H1 (cell line): ENCODE results near the gene NME8. TPM values are rescaled to one million over a fixed set of nuclear protein-coding genes. Genes with fewer than 3 reads are reported as not detected.

Experiments
- CTCF ChIA-PET: fragments of 300-600 bp; sonication (Branson Sonifier 250); formaldehyde crosslinking; loops from one replicate; lab custom pipeline; 2021; ENCODE audit not compliant: partially characterized antibody; lab: Charles Lee
- POLR2A ChIA-PET: fragments of 300-600 bp; sonication (Branson Sonifier 250); formaldehyde crosslinking; loops from one replicate; lab custom pipeline; 2021; ENCODE audit warnings: inconsistent platforms; ENCODE audit not compliant: partially characterized antibody; lab: Charles Lee
- DNase-seq, 2 experiments: peaks; one replicate each; pipeline versions ENCODE4 v3.0.0 to v3.0.0-alpha.2; 2010 to 2022; ENCODE audit warnings: low spot score in 2 of 2, low read depth in 1 of 2, mixed read lengths in 1 of 2
- FAIRE-seq: peaks from 2 replicates; lab custom pipeline; 2011; peaks lifted over from hg19 to GRCh38; lab: Jason Lieb, UNC
- H2AFZ ChIP-seq: 2 replicates; pipeline ENCODE4 v1.8.1; 2012; ENCODE audit warnings: low read length, inconsistent platforms
- H2AK5ac ChIP-seq: 2 replicates; pipeline ENCODE4 v1.6.1; 2013; ENCODE audit warnings: low read depth, low read length
- H2BK120ac ChIP-seq: replicated peaks from 2 replicates; pipeline ENCODE3; 2013; ENCODE audit warnings: low read depth, low read length, inconsistent platforms
- H2BK12ac ChIP-seq: 2 replicates; pipeline ENCODE4 v1.6.1; 2013; ENCODE audit warnings: low read depth, low read length
- H2BK15ac ChIP-seq: 2 replicates; pipeline ENCODE4 v1.6.1; 2013; ENCODE audit warnings: low read length
- H2BK20ac ChIP-seq: 2 replicates; pipeline ENCODE4 v1.6.1; 2013; ENCODE audit warnings: low read length
- H2BK5ac ChIP-seq: 2 replicates; pipeline ENCODE4 v1.6.1; 2013; ENCODE audit warnings: low read depth, low read length
- H3K14ac ChIP-seq: 2 replicates; pipeline ENCODE4 v1.6.1; 2013; ENCODE audit warnings: inconsistent platforms; ENCODE audit not compliant: insufficient read length
- H3K18ac ChIP-seq: 2 replicates; pipeline ENCODE4 v1.6.1; 2013; ENCODE audit warnings: low read length; ENCODE audit errors: extremely low read depth
- H3K23ac ChIP-seq: 2 replicates; pipeline ENCODE4 v1.6.1; 2013; ENCODE audit warnings: inconsistent platforms; ENCODE audit not compliant: insufficient read length
- H3K23me2 ChIP-seq: 2 replicates; pipeline ENCODE4 v1.6.1; 2013; ENCODE audit warnings: low read depth, low read length
- H3K27ac ChIP-seq: 2 replicates; pipeline ENCODE4 v1.6.1; 2011; ENCODE audit warnings: low read depth, low read length, inconsistent platforms
- H3K27me3 ChIP-seq, 4 experiments: replicated peaks in 1 of 4; 1 replicate in 1 of 4; 2 replicates in 3 of 4; pipeline versions ENCODE4 v1.6.1 to v1.8.1; 2011 to 2013; ENCODE audit warnings: low read length in 3 of 4, mild to moderate bottlenecking in 3 of 4, inconsistent platforms in 2 of 4, mixed read lengths in 2 of 4, moderate library complexity in 1 of 4; ENCODE audit not compliant: control insufficient read depth in 3 of 4, insufficient read depth in 3 of 4; ENCODE audit errors: extremely low read depth in 1 of 4
- H3K36me3 ChIP-seq, 4 experiments: 2 replicates each; pipeline versions ENCODE4 v1.6.1 to v1.8.1; 2011 to 2013; ENCODE audit warnings: mild to moderate bottlenecking in 4 of 4, low read length in 3 of 4, moderate library complexity in 2 of 4, control low read depth in 1 of 4, inconsistent platforms in 1 of 4; ENCODE audit not compliant: insufficient read depth in 4 of 4, control insufficient read depth in 2 of 4
- H3K4ac ChIP-seq: replicated peaks from 2 replicates; pipeline ENCODE3; 2013; ENCODE audit warnings: low read length, low read depth, mixed read lengths, inconsistent platforms; ENCODE audit not compliant: insufficient read length
- H3K4me1 ChIP-seq, 4 experiments: replicated peaks in 1 of 4; 1 replicate in 1 of 4; 2 replicates in 3 of 4; pipeline versions ENCODE4 v1.6.1 to v1.8.1; 2011 to 2013; ENCODE audit warnings: low read length in 3 of 4, inconsistent platforms in 2 of 4, mixed read lengths in 1 of 4; ENCODE audit not compliant: insufficient read depth in 4 of 4, control insufficient read depth in 3 of 4
- H3K4me2 ChIP-seq, 2 experiments: 2 replicates each; pipeline versions ENCODE4 v1.6.1 to v1.8.1; 2011 to 2013; ENCODE audit warnings: low read depth in 2 of 2, low read length in 2 of 2, control low read depth in 1 of 2, inconsistent platforms in 1 of 2, mild to moderate bottlenecking in 1 of 2; ENCODE audit not compliant: insufficient read depth in 1 of 2
- H3K4me3 ChIP-seq, 4 experiments: fragments of 200-600, 300-600 bp in 1 of 4; sonication (generic), shearing (Covaris generic), sonication (Bioruptor Twin) in 1 of 4; 2 replicates each; pipeline versions ENCODE4 v1.5.1 to v1.8.1; 2011 to 2016; ENCODE audit warnings: low read length in 4 of 4, low read depth in 3 of 4, control low read depth in 2 of 4, inconsistent platforms in 2 of 4, mild to moderate bottlenecking in 2 of 4, mixed read lengths in 1 of 4, moderate library complexity in 1 of 4; ENCODE audit not compliant: insufficient read depth in 2 of 4; ENCODE audit errors: extremely low read depth in 1 of 4
- H3K56ac ChIP-seq: replicated peaks from 2 replicates; pipeline ENCODE3; 2013; ENCODE audit warnings: low read depth, mild to moderate bottlenecking, mixed read lengths, low read length, inconsistent platforms; ENCODE audit not compliant: insufficient read length
- H3K79me1 ChIP-seq: 2 replicates; pipeline ENCODE4 v1.6.1; 2013; ENCODE audit warnings: low read depth, low read length, control low read depth
- H3K79me2 ChIP-seq, 2 experiments: 2 replicates each; pipeline versions ENCODE4 v1.6.1 to v1.8.1; 2012 to 2013; ENCODE audit warnings: low read length in 2 of 2, mild to moderate bottlenecking in 2 of 2, inconsistent platforms in 1 of 2; ENCODE audit not compliant: insufficient read depth in 2 of 2, control insufficient read depth in 1 of 2
- H3K9ac ChIP-seq, 4 experiments: replicated peaks in 1 of 4; 1 replicate in 1 of 4; 2 replicates in 3 of 4; pipeline versions ENCODE4 v1.6.1 to v1.8.1; 2011 to 2013; ENCODE audit warnings: low read depth in 3 of 4, low read length in 3 of 4, control low read depth in 2 of 4, mild to moderate bottlenecking in 2 of 4, moderate library complexity in 2 of 4, inconsistent platforms in 1 of 4; ENCODE audit errors: extremely low read depth in 1 of 4
- H3K9me3 ChIP-seq, 2 experiments: 2 replicates each; pipeline versions ENCODE4 v1.6.1 to v1.8.1; 2012 to 2013; ENCODE audit warnings: mild to moderate bottlenecking in 2 of 2, moderate library complexity in 2 of 2, control low read depth in 1 of 2, inconsistent platforms in 1 of 2, low read depth in 1 of 2, low read length in 1 of 2, mixed read lengths in 1 of 2; ENCODE audit not compliant: insufficient read depth in 2 of 2
- H4K20me1 ChIP-seq, 2 experiments: replicated peaks in 1 of 2; 2 replicates each; pipeline versions ENCODE3 to v1.8.1; 2011 to 2013; ENCODE audit warnings: inconsistent platforms in 2 of 2, low read length in 2 of 2, mild to moderate bottlenecking in 1 of 2; ENCODE audit not compliant: insufficient read depth in 2 of 2, control insufficient read depth in 1 of 2
- H4K5ac ChIP-seq: 2 replicates; pipeline ENCODE4 v1.6.1; 2013; ENCODE audit warnings: low read length, low read depth, mixed read lengths, inconsistent platforms; ENCODE audit not compliant: insufficient read length
- H4K8ac ChIP-seq: 2 replicates; pipeline ENCODE4 v1.8.0; 2013; ENCODE audit warnings: mild to moderate bottlenecking, moderate library complexity, low read length, inconsistent platforms; ENCODE audit not compliant: insufficient read depth; ENCODE audit errors: extremely low read depth
- H4K91ac ChIP-seq: replicated peaks from 2 replicates; pipeline ENCODE3; 2013; ENCODE audit warnings: low read length, mixed read lengths, inconsistent platforms; ENCODE audit not compliant: insufficient read length
- CBX8 ChIP-seq: fragments of 300-800, 300-1000 bp; sonication (generic); IDR thresholded peaks from 2 replicates; pipeline ENCODE4 v1.7.1; 2016; ENCODE audit warnings: low read depth, low read length, borderline replicate concordance
- CREB1 ChIP-seq: IDR thresholded peaks from 2 replicates; pipeline ENCODE4 v1.6.1; 2012; ENCODE audit warnings: inconsistent platforms
- E2F6 ChIP-seq: IDR thresholded peaks from 2 replicates; pipeline ENCODE4 v1.6.1; 2012; ENCODE audit warnings: inconsistent platforms
- EGR1 ChIP-seq: IDR thresholded peaks from 2 replicates; pipeline ENCODE4 v1.6.1; 2011; ENCODE audit warnings: low read depth, low read length, borderline replicate concordance
- FOSL1 ChIP-seq: IDR thresholded peaks from 2 replicates; pipeline ENCODE4 v1.6.1; 2011; ENCODE audit warnings: mild to moderate bottlenecking, low read depth, low read length, moderate library complexity; ENCODE audit not compliant: insufficient read depth
- JUND ChIP-seq: IDR thresholded peaks from 2 replicates; pipeline ENCODE4 v1.6.1; 2011; ENCODE audit warnings: mild to moderate bottlenecking, improper control_type of control experiment, low read length
- KDM5A ChIP-seq: fragments of 200-600 bp; IDR thresholded peaks from 2 replicates; pipeline ENCODE4 v1.7.1; 2012; ENCODE audit warnings: mild to moderate bottlenecking, low read length, inconsistent platforms, mixed read lengths
- NRF1 ChIP-seq: IDR thresholded peaks from 2 replicates; pipeline ENCODE4 v1.6.1; 2011; ENCODE audit warnings: mild to moderate bottlenecking, low read depth, low read length, improper control_type of control experiment
- POU5F1 ChIP-seq: IDR thresholded peaks from 2 replicates; pipeline ENCODE4 v1.6.1; 2011; ENCODE audit warnings: low read depth, mild to moderate bottlenecking, low read length, moderate library complexity
- RXRA ChIP-seq: IDR thresholded peaks from 2 replicates; pipeline ENCODE4 v1.6.1; 2011; ENCODE audit warnings: low read depth, mild to moderate bottlenecking, low read length, moderate library complexity; ENCODE audit not compliant: insufficient read depth
- SP2 ChIP-seq: IDR thresholded peaks from 2 replicates; pipeline ENCODE4 v1.6.1; 2012; ENCODE audit warnings: mild to moderate bottlenecking, low read length, inconsistent platforms
- SP4 ChIP-seq: IDR thresholded peaks from 2 replicates; pipeline ENCODE4 v1.6.1; 2012; ENCODE audit warnings: low read length, inconsistent platforms
- SRF ChIP-seq: IDR thresholded peaks from 2 replicates; pipeline ENCODE4 v1.6.1; 2011; ENCODE audit warnings: mild to moderate bottlenecking, low read depth, low read length, moderate library complexity
- TCF12 ChIP-seq: IDR thresholded peaks from 2 replicates; pipeline ENCODE4 v1.6.1; 2011; ENCODE audit warnings: low read depth, mild to moderate bottlenecking, low read length
- WGBS, 2 experiments: shearing (Covaris generic) in 1 of 2; methylation state at CpG; one replicate each; pipeline versions ENCODE4 v1.1.6 to v1.1.7; 2013 to 2015; ENCODE audit warnings: low lambda C conversion rate in 2 of 2, mixed read lengths in 2 of 2, inconsistent platforms in 1 of 2, low coverage in 1 of 2, missing lambda C conversion rate in 1 of 2; ENCODE audit not compliant: insufficient replicate concordance in 2 of 2, insufficient coverage in 1 of 2, insufficient read length in 1 of 2; ENCODE audit errors: extremely low coverage in 1 of 2, missing lambda C conversion rate in 1 of 2; 5-methylcytosine and 5-hydroxymethylcytosine counted together
- polyA plus RNA-seq, 7 experiments: library from polyadenylated mRNA; depleted of rRNA in 3 of 7; stranded (reverse) in 5 of 7; unstranded in 2 of 7; fragments of >200 nt in 5 of 7; fragments of 200-250 nt in 2 of 7; gene quantifications; 1 replicate in 5 of 7; 2 replicates in 1 of 7; 4 replicates in 1 of 7; pipeline versions ENCODE4 v1.2.1 to v1.2.3, GENCODE V29; 2011 to 2013; ENCODE audit warnings: missing spikeins in 2 of 7, mixed read lengths in 2 of 7
- total RNA-seq: library from RNA; stranded (reverse); fragmentation: NEBNext Ultra II Directional; extraction: Animal tissue kit (Norgen Biotek cat#: 25700); gene quantifications from 2 replicates; pipeline ENCODE4 v1.2.1, GENCODE V29; 2021

The NME8 gene
- total and polyA plus RNA-seq, 2 of the 8 experiments (the other 6 are each of a cell fraction or from before 2014, with no cell fraction given), result 0.22 to 0.44 TPM

- no peak overlapping the region for H4K91ac ChIP-seq
- no peaks in the 10 kb centered on the region for H3K79me2 ChIP-seq
- H4K8ac ChIP-seq, result no peak overlapping the region
- no peak overlapping the region for H2BK5ac ChIP-seq
- H3K14ac ChIP-seq, result no peak overlapping the region
- peaks cover 2% of the 10 kb centered on the region; the same call in 1 of the 2 replicates for H3K23me2 ChIP-seq
- H2BK20ac ChIP-seq, result no peak overlapping the region
- H3K18ac ChIP-seq, result no peak overlapping the region
- FAIRE-seq (no peak), DNase-seq (no peak)
- ChIA-PET CTCF (no interaction called here), POLR2A (interaction anchor here (0.6 kb wide), 1 partner anchor 722 kb away, joined by 3 read pairs; no protein-coding TSS in a partner anchor)
- no peaks in the 10 kb centered on the region for H4K20me1 ChIP-seq
- H3K79me1 ChIP-seq, result no peaks in the 10 kb centered on the region
- H3K9ac ChIP-seq, result no peak overlapping the region
- no peak overlapping the region for H3K27ac ChIP-seq
- peaks cover 0 to 3% of the 10 kb centered on the region in 2 experiments; a peak in 2 of 4 replicates for H3K9me3 ChIP-seq
- TF ChIP-seq EGR1, result no peak
- TF ChIP-seq RXRA, result no peak
- TF ChIP-seq POU5F1, result no peak
- no peak for TF ChIP-seq KDM5A
- no peak for TF ChIP-seq JUND
- TF ChIP-seq FOSL1, result no peak
- TF ChIP-seq CBX8, result no peak
- no peak for TF ChIP-seq TCF12
- no peak for TF ChIP-seq SRF
- no peak for TF ChIP-seq SP2
- no peak for TF ChIP-seq E2F6
- no peak for TF ChIP-seq CREB1
- no peak for TF ChIP-seq SP4
- TF ChIP-seq NRF1, result no peak
- H3K4me1 ChIP-seq, result no peaks in the 10 kb centered on the region
- H2BK12ac ChIP-seq, result no peak overlapping the region
- H2BK15ac ChIP-seq, result no peak overlapping the region
- no peak overlapping the region for H3K4me2 ChIP-seq
- H3K27me3 ChIP-seq, result no peaks in the 10 kb centered on the region
- no peak overlapping the region for H4K5ac ChIP-seq
- H2BK120ac ChIP-seq, result no peak overlapping the region
- H3K23ac ChIP-seq, result no peak overlapping the region
- H3K4ac ChIP-seq, result no peak overlapping the region
- H2AK5ac ChIP-seq, result no peak overlapping the region
- no peak overlapping the region for H2AFZ ChIP-seq
- 100% methylated on average over 1 of the region's 1 CpG; no CpG with 5 or more reads in 1 of the 2 experiments for whole genome bisulfite sequencing, 2 experiments
- H3K36me3 ChIP-seq, result 0 out of 8 replicates have a peak, but pooled peaks cover 0 to 2% (median 0%) of the 10 kb centered on the region in 4 experiments
- no peak overlapping the region for H3K4me3 ChIP-seq
- no peak overlapping the region for H3K56ac ChIP-seq
Observed at GRCh38 chr7:37925620-37926019, 77.2 kb downstream of the NME8 start.
